ENCODE results near the gene LINGO1.
A peak's percentile ranks its signal among the peaks of the same experiment; 100 is the strongest.

The LINGO1 gene, protein sequence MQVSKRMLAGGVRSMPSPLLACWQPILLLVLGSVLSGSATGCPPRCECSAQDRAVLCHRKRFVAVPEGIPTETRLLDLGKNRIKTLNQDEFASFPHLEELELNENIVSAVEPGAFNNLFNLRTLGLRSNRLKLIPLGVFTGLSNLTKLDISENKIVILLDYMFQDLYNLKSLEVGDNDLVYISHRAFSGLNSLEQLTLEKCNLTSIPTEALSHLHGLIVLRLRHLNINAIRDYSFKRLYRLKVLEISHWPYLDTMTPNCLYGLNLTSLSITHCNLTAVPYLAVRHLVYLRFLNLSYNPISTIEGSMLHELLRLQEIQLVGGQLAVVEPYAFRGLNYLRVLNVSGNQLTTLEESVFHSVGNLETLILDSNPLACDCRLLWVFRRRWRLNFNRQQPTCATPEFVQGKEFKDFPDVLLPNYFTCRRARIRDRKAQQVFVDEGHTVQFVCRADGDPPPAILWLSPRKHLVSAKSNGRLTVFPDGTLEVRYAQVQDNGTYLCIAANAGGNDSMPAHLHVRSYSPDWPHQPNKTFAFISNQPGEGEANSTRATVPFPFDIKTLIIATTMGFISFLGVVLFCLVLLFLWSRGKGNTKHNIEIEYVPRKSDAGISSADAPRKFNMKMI

GRCh38 chr15:77632534-77633133 lies at the start of gene LINGO1:
Gene LINGO1 (minus strand): TSS chr15:77632912. CDS start chr15:77632315, 597 bp downstream.
- peak; percentile 42 for DNase-seq (ENCODE audit: low spot score)

DNA sequence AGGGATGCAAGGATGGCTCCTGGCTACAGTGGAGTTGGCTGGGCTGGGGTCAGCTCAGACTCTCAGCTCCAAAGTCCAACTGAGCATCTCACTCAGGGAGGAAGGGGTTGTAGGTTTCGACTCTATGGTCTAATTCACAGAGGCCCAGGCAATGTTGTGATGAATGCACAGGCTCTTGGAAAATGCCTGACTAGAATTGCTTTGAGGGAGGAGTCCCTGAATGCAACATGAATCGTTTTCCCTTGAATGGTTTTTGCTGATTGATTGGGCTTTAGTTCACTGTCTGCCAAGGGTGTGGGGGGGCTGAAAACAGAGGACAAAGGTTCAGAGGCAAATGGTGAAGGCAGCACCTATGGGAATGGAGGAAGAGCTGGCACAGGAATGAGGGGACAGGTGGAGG lies 48.6 kb upstream of the LINGO1 start:
- DNase-seq (ENCODE audit: low spot score) = no peak

DNA sequence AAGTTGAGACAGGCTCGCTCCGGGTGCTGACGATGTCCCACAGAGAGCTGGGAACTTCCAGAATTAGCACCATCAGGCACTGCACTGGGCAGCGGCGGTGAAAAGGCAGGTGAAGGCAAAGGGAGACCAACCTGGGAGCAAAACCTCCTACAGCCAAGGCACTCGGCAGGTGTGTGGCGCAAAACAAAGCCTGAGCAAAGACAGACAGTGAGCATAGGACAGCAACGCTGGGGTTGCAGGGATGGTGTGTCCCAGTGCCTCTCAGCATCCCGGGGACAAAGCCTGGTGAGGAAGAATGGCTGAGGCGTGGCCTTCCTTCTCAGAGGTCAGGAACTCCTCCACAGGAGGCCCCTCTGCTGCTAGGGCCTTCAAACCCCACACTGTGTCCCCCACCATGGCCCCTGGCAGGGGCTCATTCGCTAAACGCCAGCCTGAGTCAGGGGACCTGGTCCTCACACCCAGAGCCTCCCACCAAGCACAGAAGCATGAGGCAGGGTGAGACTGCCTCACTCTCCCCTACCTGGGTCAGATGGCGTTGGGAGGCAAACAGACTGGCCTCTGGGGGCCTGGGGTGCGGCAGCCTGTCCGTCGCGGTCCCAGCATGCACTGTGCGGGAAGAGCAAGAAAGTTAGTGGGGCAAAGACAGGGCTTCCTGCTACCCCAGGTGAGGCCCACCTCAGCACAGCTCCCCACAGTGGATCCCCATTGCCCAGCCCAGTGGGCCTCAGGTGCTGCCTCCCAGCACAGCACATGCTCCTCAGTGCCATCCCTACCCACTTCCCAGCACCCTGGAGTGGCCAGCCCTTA lies 44.1 kb upstream of the LINGO1 start:
- no peak for DNase-seq (ENCODE audit: low spot score)

GRCh38 chr15:77675806-77676415 lies 43.2 kb upstream of the LINGO1 start:
- no peak for DNase-seq (ENCODE audit: low spot score)

- DNase-seq (ENCODE audit: low spot score) = no peak
These were observed 41.6 kb upstream of the LINGO1 start for GRCh38 chr15:77674327-77674726.

DNA sequence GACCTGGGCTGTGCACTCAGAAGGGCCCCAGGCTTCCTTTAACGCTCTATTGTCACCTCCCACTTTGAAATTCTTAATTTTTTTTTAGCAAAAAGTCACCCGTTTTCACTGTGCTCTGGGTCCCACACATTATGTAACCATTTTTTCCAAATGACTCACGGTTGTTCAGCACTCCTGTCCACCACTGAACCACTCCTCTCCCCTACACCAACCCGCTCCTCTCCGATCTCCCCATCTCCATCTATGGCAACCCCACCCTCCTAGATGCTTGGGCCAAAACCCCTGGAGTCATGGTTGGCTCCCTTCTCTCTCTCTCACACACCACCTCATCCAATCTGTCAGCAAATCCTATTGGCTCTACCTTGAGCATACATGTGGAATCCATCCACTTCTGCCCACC lies 41.2 kb upstream of the LINGO1 start:
- DNase-seq (ENCODE audit: low spot score) = no peak

- no peak for DNase-seq (ENCODE audit: low spot score)
These were observed 39.4 kb upstream of the LINGO1 start for GRCh38 chr15:77672135-77672534.

- DNase-seq (ENCODE audit: low spot score) = no peak
These were observed 38.8 kb upstream of the LINGO1 start for GRCh38 chr15:77671362-77672056.

- DNase-seq (ENCODE audit: low spot score) = no peak
These were observed 38.0 kb upstream of the LINGO1 start for GRCh38 chr15:77670558-77671361.

DNA sequence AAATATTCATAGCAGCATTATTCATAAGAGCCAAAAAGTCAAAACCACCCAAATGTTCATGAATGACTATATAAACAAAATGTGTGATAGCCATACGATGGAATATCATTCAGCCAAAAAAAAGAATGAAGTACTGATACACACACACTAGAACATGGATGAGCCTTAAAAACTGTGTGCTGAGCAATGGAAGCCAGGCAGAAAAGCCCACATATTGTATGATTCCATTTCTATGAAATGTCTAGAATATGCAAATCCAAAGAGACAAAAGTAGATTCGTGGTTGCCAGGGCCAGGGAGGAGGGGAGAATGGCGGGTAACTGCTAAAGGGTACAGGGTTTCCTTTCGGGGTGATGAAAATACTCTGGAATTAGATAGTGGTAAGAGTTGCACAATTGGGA lies 37.2 kb upstream of the LINGO1 start:
- DNase-seq (ENCODE audit: low spot score) = no peak

GRCh38 chr15:77667338-77668234 lies 34.9 kb upstream of the LINGO1 start:
- no peak for DNase-seq (ENCODE audit: low spot score)

DNA sequence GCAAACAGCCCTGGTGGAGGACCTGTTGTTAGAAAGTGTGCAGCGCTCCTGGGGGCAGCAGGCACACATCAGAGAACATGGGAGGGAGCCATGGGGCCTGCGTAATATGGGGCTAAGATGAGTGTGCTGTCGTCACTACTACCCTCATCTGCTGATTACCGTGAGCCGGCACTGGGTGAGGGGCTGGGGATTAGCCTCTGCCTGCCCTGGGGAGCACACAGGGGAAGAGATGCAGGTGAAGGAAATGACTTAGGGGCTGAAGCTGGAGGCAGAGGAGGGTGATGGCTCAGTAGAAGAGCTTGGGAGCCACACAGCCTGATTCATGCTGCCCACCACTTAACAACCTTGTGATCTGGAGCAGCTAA lies 33.6 kb upstream of the LINGO1 start:
- no peak for DNase-seq (ENCODE audit: low spot score)

DNA sequence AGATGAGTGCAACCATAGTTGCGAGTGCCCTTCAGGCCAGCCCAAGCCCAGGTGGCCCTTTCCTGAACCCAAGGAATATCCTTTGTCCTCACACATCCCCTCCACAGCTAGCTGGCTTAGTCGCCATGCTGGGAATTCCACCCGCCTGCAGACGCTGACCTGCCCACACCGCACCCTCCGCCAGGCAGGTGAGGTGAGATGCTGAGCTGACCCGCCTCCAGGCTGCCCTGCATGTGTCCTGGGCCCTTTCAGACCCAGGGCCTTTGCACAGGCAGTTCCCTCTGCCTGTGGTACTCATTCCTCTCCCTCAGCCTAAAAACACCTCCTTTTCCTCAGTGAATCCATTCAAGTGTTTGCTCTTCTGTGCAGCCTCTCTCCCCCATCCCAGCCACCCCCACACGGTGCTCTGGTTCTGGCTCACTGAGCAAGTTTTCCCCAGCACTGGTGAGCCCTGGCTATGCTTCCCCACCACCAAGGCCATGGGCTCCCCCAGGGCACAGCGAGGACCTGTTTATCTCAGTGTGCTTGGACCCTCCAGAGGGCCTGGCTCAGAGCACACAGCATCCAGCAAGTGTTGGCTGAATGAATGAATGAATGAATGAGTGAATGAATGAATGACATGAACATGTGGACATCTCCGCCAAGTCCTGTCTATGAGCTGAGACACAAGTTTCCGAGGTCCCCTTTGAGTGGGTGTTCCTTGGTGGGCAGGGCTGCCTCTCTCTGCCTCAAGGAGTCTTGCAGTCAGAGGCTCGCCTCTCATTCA lies 33.0 kb upstream of the LINGO1 start:
- DNase-seq (ENCODE audit: low spot score) = no peak

DNA sequence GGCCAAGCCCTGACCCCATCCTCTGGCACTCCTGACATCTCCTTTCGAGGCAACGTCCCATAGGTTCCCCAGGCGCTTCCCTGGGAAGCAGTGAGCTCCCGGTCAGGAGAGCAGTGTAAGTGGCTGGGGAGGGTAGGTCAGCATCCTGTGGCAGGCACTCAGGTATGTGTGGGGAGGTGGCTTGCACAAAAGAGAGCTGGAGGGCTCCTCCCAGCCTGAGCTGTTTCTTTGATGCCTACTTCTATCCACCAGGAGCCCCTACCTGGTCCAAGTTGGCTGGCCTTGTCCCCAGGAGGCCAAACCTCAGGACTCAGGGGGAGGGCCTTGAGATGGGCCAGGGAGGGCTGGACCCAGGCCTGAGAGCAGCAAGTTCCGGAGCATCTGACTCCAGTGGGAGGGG lies 31.7 kb upstream of the LINGO1 start:
- no peak for DNase-seq (ENCODE audit: low spot score)

GRCh38 chr15:77663256-77663655 lies 30.5 kb upstream of the LINGO1 start:
- DNase-seq (ENCODE audit: low spot score) = no peak

DNA sequence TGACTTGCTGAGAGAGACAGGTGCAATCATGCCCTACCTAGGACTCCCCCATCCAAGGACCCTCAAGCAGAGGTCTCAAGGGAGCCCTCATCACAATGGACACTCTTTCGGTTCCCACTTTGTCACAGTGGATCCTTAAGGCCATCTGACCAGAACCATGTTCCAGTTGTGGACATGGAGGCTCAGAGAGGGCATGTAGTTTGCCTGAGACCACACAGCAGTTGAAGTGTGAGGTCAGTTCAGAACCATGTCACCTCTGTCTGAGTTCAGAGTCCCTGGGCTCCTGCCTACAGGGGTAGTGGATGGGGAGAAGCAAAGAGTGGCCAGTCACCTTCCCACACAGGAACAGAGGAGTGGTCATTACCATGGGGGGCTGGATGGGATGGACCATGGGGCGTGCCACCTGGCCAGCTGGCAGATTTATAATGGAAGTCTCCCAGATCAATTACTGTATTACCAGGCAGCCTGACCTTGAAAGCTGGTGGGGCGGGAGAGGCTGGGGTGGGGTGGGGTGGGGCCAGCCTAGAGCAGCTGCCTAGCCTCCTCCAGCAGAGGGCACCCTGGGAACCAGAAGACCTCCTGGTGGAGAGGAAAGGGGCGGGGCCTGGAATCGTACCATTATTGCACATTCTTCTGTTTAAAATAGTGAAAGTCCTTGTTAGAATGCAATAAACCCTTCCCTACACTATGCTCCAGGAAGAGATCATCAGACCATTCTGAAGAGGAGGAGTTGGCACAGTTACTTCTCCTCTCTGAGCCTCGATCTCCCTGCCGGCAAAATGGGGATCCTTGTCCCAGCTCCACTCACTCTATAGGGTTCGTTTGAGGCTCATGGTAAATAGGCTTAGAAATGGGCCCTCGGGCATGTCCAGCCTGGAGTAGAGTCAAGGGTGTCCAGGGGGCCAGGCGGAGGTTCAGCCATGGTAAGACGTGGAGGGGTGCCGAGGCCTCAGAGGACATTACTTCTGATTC lies 26.9 kb upstream of the LINGO1 start:
- peak; percentile 61 for DNase-seq (ENCODE audit: low spot score)

DNA sequence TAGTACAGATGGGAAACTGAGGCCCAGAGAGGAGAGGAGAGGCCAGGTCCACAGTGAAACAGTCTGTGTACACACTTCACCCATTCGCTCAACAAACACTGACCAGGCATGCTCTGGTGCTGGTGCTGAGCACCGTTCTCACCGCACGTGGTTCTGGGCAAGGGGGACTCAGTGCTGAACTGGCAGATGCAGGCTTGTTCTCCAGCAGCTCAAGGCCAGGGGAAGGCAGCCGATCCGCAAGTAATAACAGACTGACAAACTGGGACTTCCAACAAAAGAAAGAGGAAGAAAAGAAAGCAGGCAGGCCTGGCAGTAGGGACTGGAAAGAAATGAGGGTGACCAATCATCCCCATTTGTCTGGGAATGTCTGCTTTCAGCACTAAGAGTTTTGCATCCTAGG lies 25.6 kb upstream of the LINGO1 start:
- no peak for DNase-seq (ENCODE audit: low spot score)

Measured in LoVo (cell line).